ENCODE measurements around the gene PRPH. TPM values are rescaled to one million over a fixed set of nuclear protein-coding genes. Genes with fewer than 3 reads are reported as not detected.
A peak's percentile ranks its signal among the peaks of the same experiment; 100 is the strongest.

PRPH gene
- total RNA-seq, 2 donors from 2014 or later: 0.75 TPM; not detected in 1

DNA sequence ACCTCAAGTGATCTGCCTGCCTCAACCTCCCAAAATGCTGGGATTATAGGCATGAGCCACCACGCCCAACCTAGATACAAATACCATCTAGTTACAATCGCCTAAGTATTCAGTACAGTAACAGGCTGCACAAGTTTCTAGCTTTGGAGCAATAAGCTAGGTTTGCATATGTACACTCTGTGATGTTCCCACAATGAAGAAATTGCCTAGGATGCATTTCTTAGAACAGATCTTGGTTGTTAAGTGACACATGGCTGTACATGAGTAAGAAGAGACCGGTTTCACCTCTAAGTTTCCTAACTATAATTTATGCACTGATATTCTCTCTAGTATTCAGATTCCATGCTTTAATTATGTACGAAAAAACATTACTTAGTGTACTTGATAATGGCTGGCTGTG lies 35.5 kb upstream of the PRPH start:
- H3K4me3 ChIP-seq: no peak overlapping the region
- no peaks in the 10 kb centered on the region for H3K9me3 ChIP-seq
- no peaks in the 10 kb centered on the region for H3K36me3 ChIP-seq
- H3K27me3 ChIP-seq: no peaks in the 10 kb centered on the region
- no peak overlapping the region for H3K27ac ChIP-seq
- TF ChIP-seq, protein P1, sequence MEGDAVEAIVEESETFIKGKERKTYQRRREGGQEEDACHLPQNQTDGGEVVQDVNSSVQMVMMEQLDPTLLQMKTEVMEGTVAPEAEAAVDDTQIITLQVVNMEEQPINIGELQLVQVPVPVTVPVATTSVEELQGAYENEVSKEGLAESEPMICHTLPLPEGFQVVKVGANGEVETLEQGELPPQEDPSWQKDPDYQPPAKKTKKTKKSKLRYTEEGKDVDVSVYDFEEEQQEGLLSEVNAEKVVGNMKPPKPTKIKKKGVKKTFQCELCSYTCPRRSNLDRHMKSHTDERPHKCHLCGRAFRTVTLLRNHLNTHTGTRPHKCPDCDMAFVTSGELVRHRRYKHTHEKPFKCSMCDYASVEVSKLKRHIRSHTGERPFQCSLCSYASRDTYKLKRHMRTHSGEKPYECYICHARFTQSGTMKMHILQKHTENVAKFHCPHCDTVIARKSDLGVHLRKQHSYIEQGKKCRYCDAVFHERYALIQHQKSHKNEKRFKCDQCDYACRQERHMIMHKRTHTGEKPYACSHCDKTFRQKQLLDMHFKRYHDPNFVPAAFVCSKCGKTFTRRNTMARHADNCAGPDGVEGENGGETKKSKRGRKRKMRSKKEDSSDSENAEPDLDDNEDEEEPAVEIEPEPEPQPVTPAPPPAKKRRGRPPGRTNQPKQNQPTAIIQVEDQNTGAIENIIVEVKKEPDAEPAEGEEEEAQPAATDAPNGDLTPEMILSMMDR (IDR thresholded peaks at IDR 0.05): no peak
- DNase-seq (ENCODE audit: low spot score): no peak
- H3K4me1 ChIP-seq: peaks cover 0 to 17% of the 10 kb centered on the region in 2 donors

DNA sequence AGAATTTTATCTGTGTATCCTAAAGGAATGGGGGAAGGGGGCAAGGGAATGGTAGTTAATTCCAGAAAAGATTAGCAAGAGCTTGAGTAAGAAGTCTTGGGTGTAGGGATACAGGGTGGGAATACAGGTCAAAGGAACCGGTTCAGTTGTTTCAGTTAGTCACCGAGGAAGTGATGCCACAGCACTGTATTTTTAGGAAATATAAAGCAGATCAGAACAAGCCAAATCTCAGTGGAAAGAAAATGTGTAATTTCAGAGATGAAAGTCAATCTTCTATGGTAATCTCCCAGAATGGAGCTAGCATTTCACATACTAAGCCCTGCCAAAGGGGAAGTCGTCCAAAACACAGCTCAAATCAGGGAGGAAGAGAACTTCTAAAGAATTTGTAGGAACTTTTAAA lies 34.8 kb upstream of the PRPH start:
- Histone ChIP-seq H3K4me3 (no peak overlapping the region), H3K27ac (no peak overlapping the region), H3K27me3 (no peaks in the 10 kb centered on the region), H3K9me3 (no peaks in the 10 kb centered on the region), H3K4me1 (peaks cover 0 to 17% of the 10 kb centered on the region in 2 donors), H3K36me3 (no peaks in the 10 kb centered on the region)
- TF ChIP-seq, protein P1 (IDR thresholded peaks at IDR 0.05): no peak
- DNase-seq (ENCODE audit: low spot score): no peak

DNA sequence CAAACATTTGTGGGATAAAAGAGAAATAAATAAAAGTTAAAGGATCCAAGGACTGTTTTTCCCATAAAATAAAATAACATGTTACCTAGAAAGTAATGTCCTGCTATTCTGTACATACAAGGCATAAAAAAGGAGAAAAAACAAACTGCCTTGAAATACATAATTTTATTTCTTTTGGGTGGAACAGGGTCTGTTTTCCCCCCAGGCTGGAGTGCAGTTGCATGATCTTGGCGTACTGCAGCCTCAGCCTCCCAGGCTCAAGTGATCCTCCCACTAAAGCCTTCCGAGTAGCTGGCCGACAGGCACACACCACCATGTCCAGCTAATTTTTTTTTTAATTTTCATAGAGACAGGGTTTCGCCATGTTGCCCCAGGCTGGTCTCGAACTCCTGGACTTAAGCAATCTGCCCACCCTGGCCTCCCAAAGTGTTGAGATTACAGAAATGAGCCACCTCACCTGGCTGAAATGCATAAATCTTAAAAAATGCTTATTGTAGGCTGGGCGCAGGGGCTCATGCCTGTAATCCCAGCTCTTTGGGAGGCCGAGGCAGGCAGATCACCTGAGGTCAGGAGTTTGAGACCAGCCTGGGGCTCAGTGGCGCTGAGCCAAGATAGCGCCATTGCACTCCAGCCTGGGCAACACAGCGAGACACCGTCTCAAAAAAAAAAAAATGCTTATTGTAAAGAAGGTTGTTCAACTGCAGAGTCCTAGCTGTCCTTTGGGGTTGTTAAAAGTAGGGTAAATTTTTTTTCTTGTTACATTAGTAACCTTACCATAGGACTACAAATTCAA lies 34.2 kb upstream of the PRPH start:
- Histone ChIP-seq H3K27me3 (no peaks in the 10 kb centered on the region), H3K27ac (no peak overlapping the region), H3K4me3 (no peak overlapping the region), H3K36me3 (no peaks in the 10 kb centered on the region), H3K9me3 (no peaks in the 10 kb centered on the region), H3K4me1 (peaks cover 0 to 19% of the 10 kb centered on the region in 2 donors)
- DNase-seq (ENCODE audit: low spot score): no peak
- TF ChIP-seq, protein P1 (IDR thresholded peaks at IDR 0.05): no peak

DNA sequence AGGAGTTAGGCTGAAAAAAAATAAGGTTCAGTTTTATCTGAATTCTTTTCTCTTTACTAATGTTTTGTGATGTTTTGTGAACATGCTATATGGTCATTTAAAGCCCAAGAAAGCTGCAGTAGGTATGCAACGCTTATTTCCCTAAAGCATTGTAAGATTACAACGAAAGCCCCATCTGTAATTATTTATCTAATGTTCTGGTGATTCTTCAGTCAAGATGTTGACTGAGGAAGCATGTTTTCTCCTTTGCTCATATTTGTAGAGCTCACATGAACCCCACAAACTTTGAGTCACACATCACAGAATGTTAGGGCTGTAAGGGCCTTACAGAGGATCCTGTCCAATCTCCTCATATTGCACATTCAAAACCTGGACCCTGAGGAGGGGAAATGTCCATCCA lies 33.2 kb upstream of the PRPH start:
- no peaks in the 10 kb centered on the region for H3K36me3 ChIP-seq
- TF ChIP-seq, protein P1 (IDR thresholded peaks at IDR 0.05): no peak
- peaks cover 0 to 22% of the 10 kb centered on the region in 2 donors for H3K4me1 ChIP-seq
- H3K27ac ChIP-seq: no peak overlapping the region
- no peaks in the 10 kb centered on the region for H3K9me3 ChIP-seq
- no peak for DNase-seq (ENCODE audit: low spot score)
- no peaks in the 10 kb centered on the region for H3K27me3 ChIP-seq
- H3K4me3 ChIP-seq: no peak overlapping the region

DNA sequence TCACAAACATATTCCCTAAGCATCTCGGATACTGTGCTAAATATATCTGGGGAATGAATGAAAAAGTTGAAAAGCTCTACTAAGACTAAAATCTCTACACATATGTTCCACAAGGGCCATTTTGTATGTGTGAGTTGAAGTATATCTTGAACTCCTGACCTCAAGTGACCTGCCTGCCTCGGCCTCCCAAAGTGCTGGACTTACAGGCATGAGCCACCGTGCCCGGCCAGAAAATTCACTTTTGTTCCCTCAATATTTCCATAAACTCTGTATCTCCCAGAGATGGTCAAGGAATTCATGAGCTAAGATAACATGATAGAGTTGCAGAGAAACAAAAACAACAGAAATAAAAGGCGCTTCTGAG lies 31.6 kb upstream of the PRPH start:
- Histone ChIP-seq H3K27me3 (no peaks in the 10 kb centered on the region), H3K27ac (no peak overlapping the region), H3K36me3 (no peaks in the 10 kb centered on the region), H3K4me1 (peaks cover 0 to 35% of the 10 kb centered on the region in 2 donors), H3K9me3 (no peaks in the 10 kb centered on the region), H3K4me3 (no peak overlapping the region)
- TF ChIP-seq, protein P1 (IDR thresholded peaks at IDR 0.05): no peak
- no peak for DNase-seq (ENCODE audit: low spot score)

DNA sequence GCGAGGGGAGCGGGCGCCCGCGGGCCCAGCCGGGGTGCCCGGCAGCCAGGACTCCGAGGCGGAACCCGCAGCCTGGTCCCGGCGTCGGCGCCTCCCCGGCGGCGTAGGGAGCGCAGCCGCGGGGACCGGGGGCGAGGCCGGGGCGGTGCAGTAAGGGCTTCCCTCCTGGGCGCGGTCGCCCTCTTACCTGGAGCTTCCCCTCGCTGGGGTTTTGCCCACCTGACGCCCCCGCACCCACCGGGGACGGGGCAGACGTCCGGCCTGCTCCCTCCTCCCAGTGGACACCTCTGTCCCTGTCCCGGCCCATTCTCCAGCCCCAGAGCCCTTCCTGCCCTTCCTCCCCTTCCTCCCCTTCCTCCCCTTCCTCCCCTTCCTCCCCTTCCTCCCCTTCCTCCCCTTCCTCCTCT lies 30.5 kb upstream of the PRPH start:
- Histone ChIP-seq H3K27me3 (no peaks in the 10 kb centered on the region), H3K4me1 (peaks cover 0 to 46% of the 10 kb centered on the region in 2 donors), H3K9me3 (no peaks in the 10 kb centered on the region), H3K27ac (peak overlapping the region; percentile 92 to 95), H3K36me3 (peaks cover 1% of the 10 kb centered on the region), H3K4me3 (peak overlapping the region; percentile 63 to 88)
- TF ChIP-seq, protein P1 (IDR thresholded peaks at IDR 0.05): no peak
- DNase-seq (ENCODE audit: low spot score): peak; percentile 60

Data from right atrium auricular region (tissue), 2 donors.